Keratinocyte (primary cell): ENCODE results near the gene ASGR1. TPM values are rescaled to one million over a fixed set of nuclear protein-coding genes. Genes with fewer than 3 reads are reported as not detected.

Source experiments
- DNase-seq: peaks from one replicate; pipeline ENCODE4 v3.0.0-alpha.2; 2011; ENCODE audit warnings: low read depth, missing footprints, low spot score
- FAIRE-seq: peaks from 2 replicates; lab custom pipeline; 2011; peaks lifted over from hg19 to GRCh38; lab: Jason Lieb, UNC
- H2AFZ ChIP-seq: 2 replicates; pipeline ENCODE4 v1.6.0; 2012; ENCODE audit warnings: low read length, control low read depth, inconsistent platforms; ENCODE audit not compliant: control insufficient read depth
- H3K27ac ChIP-seq: 2 replicates; pipeline ENCODE4 v1.5.1; 2011; ENCODE audit warnings: low read length; ENCODE audit not compliant: control insufficient read depth, insufficient read depth
- H3K27me3 ChIP-seq: 3 replicates; pipeline ENCODE4 v1.6.0; 2011; ENCODE audit warnings: low read length; ENCODE audit not compliant: control insufficient read depth, insufficient read depth; ENCODE audit errors: extremely low read depth
- H3K36me3 ChIP-seq, 2 experiments: 2 replicates in 1 of 2; 3 replicates in 1 of 2; pipeline ENCODE4 v1.5.1; 2011; ENCODE audit warnings: low read length in 2 of 2, mild to moderate bottlenecking in 1 of 2; ENCODE audit not compliant: control insufficient read depth in 2 of 2, insufficient read depth in 2 of 2; ENCODE audit errors: extremely low read depth in 1 of 2
- H3K4me1 ChIP-seq: 3 replicates; pipeline ENCODE4 v1.5.1; 2011; ENCODE audit warnings: low read length; ENCODE audit not compliant: control insufficient read depth, insufficient read depth; ENCODE audit errors: extremely low read depth
- H3K4me2 ChIP-seq: 3 replicates; pipeline ENCODE4 v1.6.0; 2011; ENCODE audit warnings: low read depth, low read length; ENCODE audit not compliant: control insufficient read depth, insufficient read depth; ENCODE audit errors: extremely low read depth
- H3K4me3 ChIP-seq, 3 experiments: fragments of 200-600 bp in 1 of 3; sonication (generic) in 1 of 3; 2 replicates in 2 of 3; 3 replicates in 1 of 3; pipeline ENCODE4 v1.5.1; 2011 to 2016; ENCODE audit warnings: low read length in 3 of 3, mild to moderate bottlenecking in 3 of 3, control low read depth in 2 of 3, inconsistent platforms in 1 of 3, low read depth in 1 of 3, mixed read lengths in 1 of 3, mixed run types in 1 of 3, moderate library complexity in 1 of 3; ENCODE audit not compliant: control insufficient read depth in 2 of 3, insufficient read depth in 2 of 3; ENCODE audit errors: extremely low read depth in 1 of 3
- H3K79me2 ChIP-seq: 2 replicates; pipeline ENCODE4 v1.6.0; 2012; ENCODE audit warnings: low read length; ENCODE audit not compliant: control insufficient read depth, insufficient read depth
- H3K9ac ChIP-seq: 3 replicates; pipeline ENCODE4 v1.6.0; 2011; ENCODE audit warnings: low read length; ENCODE audit not compliant: control insufficient read depth, insufficient read depth; ENCODE audit errors: extremely low read depth
- H3K9me1 ChIP-seq: 3 replicates; pipeline ENCODE4 v1.6.0; 2011; ENCODE audit warnings: low read length; ENCODE audit not compliant: control insufficient read depth, insufficient read depth; ENCODE audit errors: extremely low read depth
- H3K9me3 ChIP-seq: 2 replicates; pipeline ENCODE4 v1.5.1; 2012; ENCODE audit warnings: low read depth, low read length; ENCODE audit not compliant: control insufficient read depth
- H4K20me1 ChIP-seq: 3 replicates; pipeline ENCODE4 v1.6.0; 2011; ENCODE audit warnings: low read length; ENCODE audit not compliant: control insufficient read depth, insufficient read depth; ENCODE audit errors: extremely low read depth
- CTCF ChIP-seq, 3 experiments: IDR thresholded peaks in 1 of 3; conservative IDR thresholded peaks in 1 of 3; optimal IDR thresholded peaks in 1 of 3; 2 replicates in 2 of 3; 3 replicates in 1 of 3; pipeline versions ENCODE3 to v1.5.1; 2011; ENCODE audit warnings: low read length in 3 of 3, mild to moderate bottlenecking in 3 of 3, moderate library complexity in 2 of 3, control low read depth in 1 of 3, inconsistent platforms in 1 of 3; ENCODE audit not compliant: insufficient read depth in 2 of 3; ENCODE audit errors: extremely low read depth in 1 of 3
- EZH2 ChIP-seq: IDR thresholded peaks from one replicate; pipeline ENCODE4 v1.6.1; 2012; ENCODE audit warnings: inconsistent platforms, mild to moderate bottlenecking, low read length, moderate library complexity
- dilution Hi-C: fragments of 300-500 bp; cut with MboI; formaldehyde crosslinking; loops from one replicate; pipeline ENCODE4 v1.7.0; 2020; ENCODE audit warnings: low sequenced_read_pairs; ENCODE audit not compliant: extremely low pct_ligation_motif_present
- polyA plus RNA-seq, 5 experiments: library from polyadenylated mRNA; depleted of rRNA in 3 of 5; stranded (reverse) in 3 of 5; stranded (forward) in 1 of 5; unstranded in 1 of 5; fragments of >200 nt; gene quantifications; 1 replicate in 1 of 5; 2 replicates in 3 of 5; 3 replicates in 1 of 5; pipeline versions ENCODE4 v1.2.1 to v1.2.3, GENCODE V29; 2011 to 2012; ENCODE audit warnings: missing spikeins in 2 of 5, low read depth in 1 of 5, low replicate concordance in 1 of 5

The ASGR1 gene
- polyA plus RNA-seq, 1 donor (not counting 4 experiments of a cell fraction or from before 2014, with no cell fraction given): 0.18 TPM

GRCh38 chr17:7177954-7178477 lies 1.2 kb downstream of the ASGR1 start:
- dilution Hi-C loops: no loop called here
- no peaks in the 10 kb centered on the region for H3K79me2 ChIP-seq
- H3K9me1 ChIP-seq: no peaks in the 10 kb centered on the region
- no peak overlapping the region for H3K27ac ChIP-seq
- H3K9me3 ChIP-seq: no peaks in the 10 kb centered on the region
- H2AFZ ChIP-seq: no peak overlapping the region
- H3K9ac ChIP-seq: peak overlapping the region; percentile 5
- FAIRE-seq (no peak), DNase-seq (no peak)
- H3K27me3 ChIP-seq: peaks cover 22% of the 10 kb centered on the region
- TF ChIP-seq CTCF (optimal IDR thresholded peaks at IDR 0.05 in 1 of 3, IDR thresholded peaks at IDR 0.05 in 1 of 3, conservative IDR thresholded peaks at IDR 0.05 in 1 of 3; ENCODE audit: extremely low read depth in 1 of 3, insufficient read depth in 2 of 3, low read length in 3 of 3): no peak
- no peak for TF ChIP-seq EZH2
- H4K20me1 ChIP-seq: no peaks in the 10 kb centered on the region
- H3K4me2 ChIP-seq: peak overlapping the region; percentile 61
- no peaks in the 10 kb centered on the region for H3K36me3 ChIP-seq
- H3K4me1 ChIP-seq: peaks cover 7% of the 10 kb centered on the region
- H3K4me3 ChIP-seq: peak overlapping the region in 1 of 3 experiments; percentile 29

- Histone ChIP-seq H3K36me3 (no peaks in the 10 kb centered on the region), H3K9me3 (no peaks in the 10 kb centered on the region), H4K20me1 (no peaks in the 10 kb centered on the region), H3K9ac (peak overlapping the region; percentile 5), H3K27ac (no peak overlapping the region), H3K4me2 (peak overlapping the region; percentile 61), H3K4me1 (peaks cover 7% of the 10 kb centered on the region), H2AFZ (peak overlapping the region; percentile 34), H3K4me3 (peak overlapping the region in 1 of 3 experiments; percentile 29), H3K27me3 (peaks cover 22% of the 10 kb centered on the region), H3K9me1 (no peaks in the 10 kb centered on the region), H3K79me2 (no peaks in the 10 kb centered on the region)
- TF ChIP-seq EZH2: no peak
- peak; percentile 87 to 96 (median 89) for TF ChIP-seq CTCF (optimal IDR thresholded peaks at IDR 0.05 in 1 of 3, IDR thresholded peaks at IDR 0.05 in 1 of 3, conservative IDR thresholded peaks at IDR 0.05 in 1 of 3; ENCODE audit: extremely low read depth in 1 of 3, insufficient read depth in 2 of 3, low read length in 3 of 3)
- FAIRE-seq (no peak), DNase-seq (no peak)
- dilution Hi-C loops: no loop called here
These were observed 1.8 kb downstream of the ASGR1 start for GRCh38 chr17:7177191-7177953.
